AG10803 (cell line): ENCODE results near the gene HES7.

ENCODE experiments used
- DNase-seq: peaks from one replicate; pipeline ENCODE4 v3.0.0; 2010; ENCODE audit warnings: low read depth
- H3K4me3 ChIP-seq: 2 replicates; pipeline ENCODE4 v1.5.1; 2011; ENCODE audit warnings: mild to moderate bottlenecking, low read length, control low read depth
- CTCF ChIP-seq: conservative IDR thresholded peaks from 2 replicates; pipeline ENCODE4 v1.5.1; 2011; ENCODE audit warnings: mild to moderate bottlenecking, low read length, control low read depth, inconsistent platforms

Gene HES7

GRCh38 chr17:8073627-8074484 lies 50.0 kb downstream of the HES7 start:
- TF ChIP-seq CTCF: peak; percentile 80
- no peak overlapping the region for H3K4me3 ChIP-seq
- peak; percentile 46 for DNase-seq

GRCh38 chr17:8072729-8073461 lies 51.0 kb downstream of the HES7 start:
- TF ChIP-seq CTCF: no peak
- DNase-seq: no peak
- H3K4me3 ChIP-seq: no peak overlapping the region

- no peak for DNase-seq
- no peak for TF ChIP-seq CTCF
- no peak overlapping the region for H3K4me3 ChIP-seq
Observed at GRCh38 chr17:8072341-8072728, 51.6 kb downstream of the HES7 start.

- no peak overlapping the region for H3K4me3 ChIP-seq
Observed at GRCh38 chr17:8071496-8071895, 52.4 kb downstream of the HES7 start.

More at GRCh38 chr17:8071496-8071895, 52.4 kb downstream of the HES7 start:
- TF ChIP-seq CTCF: no peak
- DNase-seq: no peak
